GM12878 (cell line): ENCODE data around the gene GNA14. TPM values are rescaled to one million over a fixed set of nuclear protein-coding genes. Genes with fewer than 3 reads are reported as not detected.

ENCODE experiments used
- ATAC-seq: fragments of 200-7000 bp; cut with Tn5 transposase; 3 replicates; pipeline ENCODE4 v1.9.1; 2020; ENCODE audit warnings: mild to moderate bottlenecking, moderate library complexity
- BruUV-seq: library from RNA; stranded (reverse); fragments of 400-500 nt; replicated peaks from 2 replicates; lab custom pipeline; 2021; lab: Mats Ljungman, UMichigan
- CTCF ChIA-PET: fragments of 300-600 bp; sonication (Branson Sonifier 250); formaldehyde crosslinking; extraction: SDS; loops from one replicate; lab custom pipeline; 2021; ENCODE audit warnings: inconsistent platforms; lab: Yijun Ruan, JAX
- POLR2A ChIA-PET: fragments of 350-600 bp; formaldehyde crosslinking; extraction: SDS; loops from one replicate; lab custom pipeline; 2021; ENCODE audit warnings: inconsistent platforms; lab: Charles Lee
- RAD21 ChIA-PET: fragments of 300-600 bp; sonication (Branson Sonifier 250); formaldehyde crosslinking; loops from one replicate; lab custom pipeline; 2023; ENCODE audit warnings: antibody characterized with exemption; ENCODE audit not compliant: unreplicated experiment; lab: Charles Lee
- SMC1A ChIA-PET: fragments of 300-600 bp; sonication (Branson Sonifier 250); formaldehyde crosslinking; loops from one replicate; lab custom pipeline; 2023; ENCODE audit not compliant: unreplicated experiment, uncharacterized antibody; lab: Charles Lee
- DNase-seq: peaks from one replicate; pipeline ENCODE4 v3.0.0-alpha.2; 2011; ENCODE audit warnings: low read depth, low spot score
- FAIRE-seq: peaks from 3 replicates; lab custom pipeline; 2011; peaks lifted over from hg19 to GRCh38; lab: Jason Lieb, UNC
- H2AFZ ChIP-seq: 2 replicates; pipeline ENCODE4 v1.6.0; 2011; ENCODE audit warnings: low read depth, low read length, control low read depth; ENCODE audit not compliant: control insufficient read depth
- H3K27ac ChIP-seq: 2 replicates; pipeline ENCODE4 v1.5.1; 2011; ENCODE audit warnings: control low read depth; ENCODE audit not compliant: control insufficient read depth, insufficient read depth
- H3K27me3 ChIP-seq, 2 experiments: replicated peaks in 1 of 2; 2 replicates each; pipeline versions ENCODE4 v1.6.0 to v1.6.1; 2011; ENCODE audit warnings: low read length in 1 of 2; ENCODE audit not compliant: control insufficient read depth in 2 of 2, insufficient read depth in 2 of 2
- H3K36me3 ChIP-seq, 2 experiments: 2 replicates each; pipeline ENCODE4 v1.5.1; 2011; ENCODE audit warnings: low read length in 1 of 2; ENCODE audit not compliant: control insufficient read depth in 2 of 2, insufficient read depth in 2 of 2
- H3K4me1 ChIP-seq: 2 replicates; pipeline ENCODE4 v1.6.1; 2011; ENCODE audit warnings: mild to moderate bottlenecking, low read length, moderate library complexity, mixed read lengths; ENCODE audit not compliant: control insufficient read depth, insufficient read depth
- H3K4me2 ChIP-seq: 2 replicates; pipeline ENCODE4 v1.6.0; 2011; ENCODE audit warnings: control low read depth; ENCODE audit not compliant: control insufficient read depth, insufficient read depth
- H3K4me3 ChIP-seq: fragments of 200-600 bp; sonication (generic); 2 replicates; pipeline ENCODE4 v1.5.1; 2016
- H3K79me2 ChIP-seq: 2 replicates; pipeline ENCODE4 v1.6.0; 2011; ENCODE audit warnings: low read length; ENCODE audit not compliant: control insufficient read depth, insufficient read depth
- H3K9ac ChIP-seq: 2 replicates; pipeline ENCODE4 v1.8.0; 2011; ENCODE audit warnings: low read length, control low read depth, mixed read lengths; ENCODE audit not compliant: control insufficient read depth, insufficient read depth
- H3K9me3 ChIP-seq: replicated peaks from 3 replicates; pipeline ENCODE4 v1.5.1; 2011; ENCODE audit warnings: mild to moderate bottlenecking, low read length; ENCODE audit not compliant: control insufficient read depth, insufficient read depth
- H4K20me1 ChIP-seq: 2 replicates; pipeline ENCODE4 v1.6.0; 2011; ENCODE audit not compliant: control insufficient read depth, insufficient read depth
- CHD1 ChIP-seq: IDR thresholded peaks from 2 replicates; pipeline ENCODE4 v1.6.1; 2012; ENCODE audit warnings: low read depth, low read length, improper control_type of control experiment
- EED ChIP-seq: sonication (generic); IDR thresholded peaks from 2 replicates; pipeline ENCODE4 v1.6.1; 2016; ENCODE audit warnings: antibody characterized with exemption, low read depth
- HSF1 ChIP-seq: fragments of 150-350 bp; IDR thresholded peaks from 2 replicates; pipeline ENCODE4 v1.6.1; 2014; ENCODE audit warnings: mild to moderate bottlenecking, low read depth, low read length
- MAX ChIP-seq: IDR thresholded peaks from 2 replicates; pipeline ENCODE4 v1.6.1; 2012; ENCODE audit warnings: low read depth, low read length, improper control_type of control experiment
- MLLT1 ChIP-seq: fragments of 450-650 bp; IDR thresholded peaks from 2 replicates; pipeline ENCODE4 v1.6.1; 2016; ENCODE audit warnings: mild to moderate bottlenecking
- NR2C1 ChIP-seq: fragments of 450-650 bp; IDR thresholded peaks from 2 replicates; pipeline ENCODE4 v1.6.1; 2017; ENCODE audit warnings: antibody characterized with exemption, mild to moderate bottlenecking, moderate library complexity
- NR2C2 ChIP-seq: IDR thresholded peaks from 2 replicates; pipeline ENCODE4 v1.6.1; 2011; ENCODE audit warnings: borderline replicate concordance, low read depth; ENCODE audit not compliant: control insufficient read depth, insufficient read length
- PKNOX1 ChIP-seq: fragments of 450-650 bp; IDR thresholded peaks from 2 replicates; pipeline ENCODE4 v1.6.1; 2016; ENCODE audit warnings: mild to moderate bottlenecking
- RB1 ChIP-seq: fragments of 450-650 bp; formaldehyde crosslinking; IDR thresholded peaks from 2 replicates; pipeline ENCODE4 v1.6.1; 2017; ENCODE audit warnings: mild to moderate bottlenecking, borderline replicate concordance
- SPI1 ChIP-seq: IDR thresholded peaks from 2 replicates; pipeline ENCODE4 v1.6.1; 2011; ENCODE audit warnings: low read depth, mild to moderate bottlenecking, low read length, moderate library complexity, borderline replicate concordance; ENCODE audit not compliant: insufficient read depth
- SREBF1 ChIP-seq: IDR thresholded peaks from 2 replicates; pipeline ENCODE4 v1.6.1; 2012; ENCODE audit warnings: mild to moderate bottlenecking, low read length
- SREBF2 ChIP-seq: IDR thresholded peaks from 2 replicates; pipeline ENCODE4 v1.6.1; 2012; ENCODE audit warnings: mild to moderate bottlenecking, low read length
- TCF3 ChIP-seq: IDR thresholded peaks from 2 replicates; pipeline ENCODE4 v1.6.1; 2012; ENCODE audit warnings: low read depth, mild to moderate bottlenecking, low read length, borderline replicate concordance; ENCODE audit not compliant: insufficient read depth
- ZBED1 ChIP-seq: IDR thresholded peaks from 2 replicates; pipeline ENCODE4 v1.6.1; 2016; ENCODE audit warnings: borderline replicate concordance
- ZBTB33 ChIP-seq: fragments of 450-650 bp; IDR thresholded peaks from 2 replicates; pipeline ENCODE4 v1.6.1; 2017; ENCODE audit warnings: mild to moderate bottlenecking
- ZNF384 ChIP-seq: IDR thresholded peaks from 2 replicates; pipeline ENCODE4 v1.6.1; 2012; ENCODE audit warnings: low read depth, mild to moderate bottlenecking, low read length, improper control_type of control experiment, borderline replicate concordance
- WGBS: methylation state at CpG from one replicate; pipeline ENCODE4 v1.1.6; 2016; ENCODE audit warnings: low lambda C conversion rate; ENCODE audit not compliant: insufficient replicate concordance, insufficient coverage; ENCODE audit errors: missing lambda C conversion rate; 5-methylcytosine and 5-hydroxymethylcytosine counted together
- in situ Hi-C: fragments of 300-500 bp; cut with MboI; formaldehyde crosslinking; loops from 9 replicates; pipeline ENCODE4 v1.14.3; 2018; ENCODE audit warnings: mixed read lengths
- intact Hi-C: fragments of 100-400 bp; cut with micrococcal nuclease; formaldehyde crosslinking; loops from one replicate; pipeline ENCODE4 v1.14.2; 2022; ENCODE audit not compliant: unreplicated experiment
- polyA plus RNA-seq, 11 experiments: library from polyadenylated mRNA; depleted of rRNA in 4 of 11; unstranded in 6 of 11; stranded (reverse) in 5 of 11; fragments of >200 nt; fragmentation: Nextera tagmentation in 4 of 11; fragmentation: Illumina TruSeq in 1 of 11; extraction: Ambion mirVana in 4 of 11; extraction: Trizol in 1 of 11; gene quantifications; 1 replicate in 1 of 11; 2 replicates in 10 of 11; pipeline versions ENCODE4 v1.2.1 to v1.2.3, GENCODE V29; 2011 to 2016; ENCODE audit warnings: inconsistent platforms in 2 of 11, missing spikeins in 2 of 11, low read depth in 1 of 11
- total RNA-seq, 4 experiments: library from RNA; depleted of rRNA in 3 of 4; stranded (reverse); fragments of >200 nt in 3 of 4; fragmentation: Illumina TruSeq in 1 of 4; extraction: Trizol in 1 of 4; gene quantifications; 2 replicates each; pipeline versions ENCODE4 v1.2.1 to v1.2.3, GENCODE V29; 2013 to 2021

The GNA14 gene
- total and polyA plus RNA-seq, 10 of the 15 experiments (the other 5 are each of a cell fraction or from before 2014, with no cell fraction given): 0.17 TPM; not detected in 9

- Histone ChIP-seq H3K4me1 (no peaks in the 10 kb centered on the region), H3K36me3 (no peaks in the 10 kb centered on the region), H3K9ac (no peak overlapping the region), H4K20me1 (no peaks in the 10 kb centered on the region), H3K27me3 (no peaks in the 10 kb centered on the region; a peak in 1 of 4 replicates), H3K4me2 (no peak overlapping the region), H3K4me3 (no peak overlapping the region), H3K27ac (no peak overlapping the region), H3K79me2 (no peaks in the 10 kb centered on the region), H3K9me3 (no peaks in the 10 kb centered on the region), H2AFZ (no peak overlapping the region)
- intact Hi-C loops: no loop called here
- RAD21 ChIA-PET: interaction anchor here (1.1 kb wide), 1 partner anchor 68 kb away, joined by 3 read pairs; no protein-coding TSS in a partner anchor
- POLR2A ChIA-PET: no interaction called here
- WGBS: 16% methylated on average over 9 of the region's 9 CpGs
- in situ Hi-C loops: no loop called here
- SMC1A ChIA-PET: interaction anchor here (0.7 kb wide), 1 partner anchor 452 kb away, joined by 4 read pairs; no protein-coding TSS in a partner anchor
- FAIRE-seq (no peak), ATAC-seq (no peak), DNase-seq (no peak)
- CTCF ChIA-PET: interaction anchor here (0.6 kb wide), 1 partner anchor 15 kb away, joined by 3 read pairs; no protein-coding TSS in a partner anchor
- BruUV-seq: no TSS peak
- TF ChIP-seq ZNF384: no peak
- TF ChIP-seq CHD1: no peak
- no peak for TF ChIP-seq SREBF1
- TF ChIP-seq NR2C2: no peak
- no peak for TF ChIP-seq ZBED1
- TF ChIP-seq RB1: no peak
- no peak for TF ChIP-seq HSF1
- TF ChIP-seq ZBTB33: no peak
- no peak for TF ChIP-seq PKNOX1
- TF ChIP-seq SREBF2: no peak
- no peak for TF ChIP-seq MAX
- no peak for TF ChIP-seq NR2C1
- no peak for TF ChIP-seq TCF3
- TF ChIP-seq EED: no peak
- no peak for TF ChIP-seq MLLT1
- TF ChIP-seq SPI1: no peak
Observed at GRCh38 chr9:77679661-77680368, 31.7 kb upstream of the GNA14 start.
